ENCODE measurements around the gene NBPF3. TPM values are rescaled to one million over a fixed set of nuclear protein-coding genes. Genes with fewer than 3 reads are reported as not detected.

NBPF3 gene
- total and polyA plus RNA-seq, 3 donors from 2014 or later = 38.3 to 49.1 (median 42.0) TPM

Other genes with a start within 250 kb of the NBPF3 start
- gene ECE1, start 149.7 kb upstream of the NBPF3 start, total RNA-seq = 100 to 1,000 TPM in 1 of 2 donors, 10 to 100 TPM in 1; 96.4 to 101 TPM
- gene ECE1, start 149.7 kb upstream of the NBPF3 start, polyA plus RNA-seq (ENCODE audit: insufficient read depth, low read depth, low replicate concordance) = 66.1 TPM
- 10 to 100 TPM; 15.7 to 22.2 TPM for gene ALPL, start 69.3 kb downstream of the NBPF3 start, total RNA-seq
- 11.8 TPM for gene ALPL, start 69.3 kb downstream of the NBPF3 start, polyA plus RNA-seq (ENCODE audit: insufficient read depth, low read depth, low replicate concordance)
- gene RAP1GAP, start 229.2 kb downstream of the NBPF3 start, total RNA-seq = 1 to 10 TPM; 8.0 to 8.4 TPM
- 7.4 TPM for gene RAP1GAP, start 229.2 kb downstream of the NBPF3 start, polyA plus RNA-seq (ENCODE audit: insufficient read depth, low read depth, low replicate concordance)